ENCODE data around the gene FAM111A.
"Not testable (repeated sequence)": the region's sequence is repeated elsewhere in the genome, so short reads cannot be mapped to it uniquely, and the experiment has no call there.

The FAM111A gene

DNA sequence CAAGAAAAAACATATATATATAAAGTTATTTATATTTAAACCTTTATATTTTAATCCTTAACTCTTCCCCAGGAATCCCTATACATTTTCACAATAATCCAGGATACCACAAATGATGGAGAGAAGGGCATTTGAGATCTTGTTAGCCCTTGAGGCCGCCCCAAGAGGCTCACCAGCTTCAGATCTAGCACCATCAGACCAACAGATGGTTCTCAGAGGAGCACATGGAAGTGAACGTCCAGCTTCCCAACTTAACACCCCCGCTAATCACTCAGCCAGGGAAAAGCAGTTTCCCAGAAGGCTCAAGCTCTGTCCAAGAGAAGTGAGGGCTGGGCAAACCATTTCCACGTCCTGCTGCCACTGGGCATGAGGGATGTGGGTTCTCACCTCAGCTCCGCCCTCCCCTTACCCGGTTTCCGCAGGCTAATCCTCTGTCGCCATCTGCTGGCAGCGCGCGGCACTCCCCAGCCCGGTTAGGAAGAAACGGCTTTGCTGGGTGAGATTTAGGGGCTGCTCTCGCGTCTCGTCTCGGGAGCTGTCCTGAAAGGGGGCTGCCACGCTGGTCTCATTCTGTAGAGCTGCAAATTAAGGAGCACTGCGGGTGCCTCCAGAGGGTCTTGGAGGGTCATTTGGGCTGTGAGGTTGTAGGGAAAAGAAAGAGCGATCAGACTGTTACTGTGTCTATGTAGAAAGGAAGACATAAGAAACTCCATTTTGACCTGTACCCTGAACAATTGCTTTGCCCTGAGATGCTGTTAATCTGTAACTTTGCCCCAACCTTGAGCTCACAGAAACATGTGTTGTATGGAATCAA lies 6.8 kb upstream of the FAM111A start:
- peaks cover 23% of the 10 kb centered on the region for H3K36me3 Mint-ChIP-seq
- peak overlapping the region; percentile 68 for H3K27ac Mint-ChIP-seq
- peaks cover 6% of the 10 kb centered on the region for H3K4me1 Mint-ChIP-seq (ENCODE audit: low read depth)
- H3K4me3 Mint-ChIP-seq, result peak overlapping the region; percentile 50
- H3K9me3 Mint-ChIP-seq (ENCODE audit: low read depth), result no peaks in the 10 kb centered on the region
- no peaks in the 10 kb centered on the region for H3K27me3 Mint-ChIP-seq

DNA sequence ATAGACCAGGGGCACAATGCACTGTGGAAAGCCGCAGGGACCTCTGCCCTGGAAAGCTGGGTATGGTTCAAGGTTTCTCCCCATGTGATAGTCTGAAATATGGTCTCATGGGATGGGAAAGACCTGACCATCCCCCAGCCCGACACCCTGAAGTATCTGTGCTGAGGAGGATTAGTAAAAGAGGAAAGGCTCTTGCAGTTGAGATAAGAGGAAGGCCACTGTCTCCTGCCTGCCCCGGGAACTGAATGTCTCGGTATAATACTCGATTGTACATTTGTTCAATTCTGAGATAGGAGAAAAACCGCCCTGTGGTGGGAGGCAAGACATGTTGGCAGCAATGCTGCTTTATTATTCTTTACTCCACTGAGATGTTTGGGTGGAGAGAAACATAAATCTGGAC lies 6.1 kb upstream of the FAM111A start:
- not testable (repeated sequence) for H3K9me3 Mint-ChIP-seq (ENCODE audit: low read depth); H3K4me3 Mint-ChIP-seq; H3K27ac Mint-ChIP-seq; H3K27me3 Mint-ChIP-seq
- H3K4me1 Mint-ChIP-seq (ENCODE audit: low read depth), result peaks cover 13% of the 10 kb centered on the region
- H3K36me3 Mint-ChIP-seq, result peaks cover 19% of the 10 kb centered on the region

DNA sequence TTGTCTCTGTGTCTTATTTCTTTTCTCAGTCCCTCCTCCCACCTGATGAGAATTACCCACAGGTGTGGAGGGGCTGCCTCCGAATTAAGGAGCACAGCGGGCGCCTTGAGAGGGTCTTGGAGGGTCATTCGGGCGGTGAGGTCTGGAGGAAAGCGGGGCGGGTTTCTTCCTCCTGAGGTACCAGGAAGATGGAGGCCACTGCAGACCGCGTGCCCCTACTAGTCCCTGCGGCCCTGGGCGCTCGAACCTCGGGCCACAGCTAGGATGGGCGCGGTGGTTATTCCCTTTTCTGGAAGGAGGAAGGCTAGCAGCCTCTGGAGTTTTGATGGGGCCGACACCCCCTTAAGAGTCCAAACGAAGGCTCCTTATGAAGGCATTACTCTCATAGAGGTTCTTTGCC lies 5.5 kb upstream of the FAM111A start:
- Mint-ChIP-seq H3K27me3 (no peaks in the 10 kb centered on the region), H3K27ac (no peak overlapping the region), H3K9me3 (ENCODE audit: low read depth) (no peaks in the 10 kb centered on the region), H3K4me1 (ENCODE audit: low read depth) (peaks cover 20% of the 10 kb centered on the region), H3K36me3 (peaks cover 17% of the 10 kb centered on the region), H3K4me3 (no peak overlapping the region)

DNA sequence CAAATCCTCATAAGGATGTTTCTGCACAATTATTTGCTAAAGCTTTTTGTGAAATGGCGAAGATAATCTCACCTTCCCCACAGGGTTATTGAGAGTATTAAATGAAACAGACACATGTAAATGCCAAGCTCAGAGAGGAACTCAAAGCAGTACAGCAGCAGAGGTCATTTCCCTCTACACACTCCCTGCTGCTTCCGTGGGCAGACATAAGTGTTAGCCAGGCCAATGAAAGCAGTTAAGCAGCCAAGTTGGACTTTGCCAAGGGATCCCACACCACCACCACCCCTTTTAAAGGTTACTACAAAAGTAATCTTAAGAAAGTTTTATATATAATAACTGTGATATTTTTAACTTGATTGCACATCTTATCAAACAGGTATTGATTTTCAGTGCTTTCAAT lies 4.0 kb upstream of the FAM111A start:
- H3K4me1 Mint-ChIP-seq (ENCODE audit: low read depth), result peaks cover 34% of the 10 kb centered on the region
- no peak overlapping the region for H3K4me3 Mint-ChIP-seq
- no peaks in the 10 kb centered on the region for H3K27me3 Mint-ChIP-seq
- no peak overlapping the region for H3K27ac Mint-ChIP-seq
- no peaks in the 10 kb centered on the region for H3K9me3 Mint-ChIP-seq (ENCODE audit: low read depth)
- peaks cover 7% of the 10 kb centered on the region for H3K36me3 Mint-ChIP-seq

DNA sequence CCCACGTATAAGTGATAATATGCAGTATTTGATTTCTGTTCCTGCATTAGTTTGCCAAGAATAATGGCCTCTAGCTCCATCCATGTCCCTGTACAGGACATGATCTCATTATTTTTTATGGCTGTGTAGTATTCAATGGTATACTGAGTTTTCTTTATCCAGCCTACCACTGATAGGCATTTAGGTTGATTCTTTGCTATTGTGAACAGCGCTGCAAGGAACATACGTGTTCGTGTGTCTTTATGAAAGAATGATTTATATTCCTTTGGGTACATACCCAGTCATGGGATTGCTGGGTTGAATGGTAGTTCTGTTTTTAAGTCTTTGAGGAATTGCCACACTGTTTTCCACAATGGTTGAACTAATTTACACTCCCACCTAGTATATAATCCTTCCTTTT lies 1.5 kb upstream of the FAM111A start:
- no peaks in the 10 kb centered on the region for H3K27me3 Mint-ChIP-seq
- H3K36me3 Mint-ChIP-seq, result no peaks in the 10 kb centered on the region
- peak overlapping the region; percentile 97 for H3K4me3 Mint-ChIP-seq
- H3K4me1 Mint-ChIP-seq (ENCODE audit: low read depth), result peaks cover 48% of the 10 kb centered on the region
- H3K27ac Mint-ChIP-seq, result peak overlapping the region; percentile 28
- no peaks in the 10 kb centered on the region for H3K9me3 Mint-ChIP-seq (ENCODE audit: low read depth)

DNA sequence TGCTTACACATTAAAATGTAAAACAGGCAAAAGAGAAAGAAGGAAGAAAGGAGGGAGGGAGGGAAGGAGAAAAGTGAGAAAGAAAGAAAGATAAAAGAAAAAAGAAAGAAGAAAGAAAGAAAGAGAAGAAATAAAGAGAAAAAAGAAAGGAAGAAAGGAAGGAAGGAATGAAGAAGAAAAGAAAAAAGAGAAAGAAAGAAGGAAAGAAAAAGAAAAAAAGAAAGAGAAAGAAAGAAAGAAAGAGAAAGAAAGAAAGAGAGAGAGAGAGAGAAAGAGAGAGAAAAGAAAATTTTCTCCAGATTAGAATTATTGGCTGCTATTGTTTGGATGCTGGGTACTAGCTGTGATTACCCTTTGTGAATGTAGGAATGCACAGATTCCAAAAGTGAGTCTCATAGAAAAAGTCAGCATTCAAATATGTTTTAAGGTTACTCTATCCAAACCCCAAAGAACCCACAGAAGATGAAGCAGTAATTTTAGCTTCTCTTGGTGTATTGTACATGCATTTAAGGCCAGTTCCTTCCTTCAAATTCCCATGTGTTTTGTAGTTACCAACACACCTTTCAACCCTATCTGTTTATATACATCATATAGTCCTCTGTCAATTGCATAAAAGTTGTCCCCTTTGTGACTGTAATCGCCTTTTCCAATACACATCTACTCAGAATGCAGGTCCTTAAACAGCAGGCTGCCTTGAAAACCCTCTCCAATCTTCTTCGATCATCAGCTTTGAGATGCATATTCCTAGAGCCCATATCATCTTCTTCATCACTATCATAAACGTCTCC lies 789 bp upstream of the FAM111A start:
- H3K36me3 Mint-ChIP-seq, result no peaks in the 10 kb centered on the region
- peak overlapping the region; percentile 90 for H3K27ac Mint-ChIP-seq
- no peaks in the 10 kb centered on the region for H3K27me3 Mint-ChIP-seq
- peaks cover 48% of the 10 kb centered on the region for H3K4me1 Mint-ChIP-seq (ENCODE audit: low read depth)
- no peaks in the 10 kb centered on the region for H3K9me3 Mint-ChIP-seq (ENCODE audit: low read depth)
- peak overlapping the region; percentile 97 for H3K4me3 Mint-ChIP-seq

DNA sequence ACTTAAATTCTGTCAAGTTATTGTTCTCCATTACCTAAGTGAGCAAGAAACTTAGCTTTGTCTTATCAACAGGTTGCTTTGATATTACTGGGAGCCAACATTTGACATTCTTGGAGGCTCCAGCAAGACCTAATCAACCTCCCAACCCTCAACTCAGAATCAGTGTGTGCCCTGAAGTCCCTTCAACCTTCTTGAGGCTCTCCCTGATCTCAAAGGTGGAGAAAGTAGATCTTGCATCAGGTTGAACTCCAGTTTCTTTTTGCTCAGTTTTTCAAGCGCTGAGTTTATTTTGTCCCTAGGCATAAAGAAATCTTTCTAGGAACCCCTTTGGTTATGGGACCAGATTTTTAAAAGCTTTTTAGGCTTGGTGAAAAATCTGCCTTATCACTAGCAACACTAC lies 1.4 kb downstream of the FAM111A start:
- Mint-ChIP-seq H3K9me3 (ENCODE audit: low read depth) (no peaks in the 10 kb centered on the region), H3K4me1 (ENCODE audit: low read depth) (peaks cover 49% of the 10 kb centered on the region), H3K36me3 (peaks cover 3% of the 10 kb centered on the region), H3K27me3 (no peaks in the 10 kb centered on the region), H3K27ac (peak overlapping the region; percentile 90), H3K4me3 (peak overlapping the region; percentile 97)

DNA sequence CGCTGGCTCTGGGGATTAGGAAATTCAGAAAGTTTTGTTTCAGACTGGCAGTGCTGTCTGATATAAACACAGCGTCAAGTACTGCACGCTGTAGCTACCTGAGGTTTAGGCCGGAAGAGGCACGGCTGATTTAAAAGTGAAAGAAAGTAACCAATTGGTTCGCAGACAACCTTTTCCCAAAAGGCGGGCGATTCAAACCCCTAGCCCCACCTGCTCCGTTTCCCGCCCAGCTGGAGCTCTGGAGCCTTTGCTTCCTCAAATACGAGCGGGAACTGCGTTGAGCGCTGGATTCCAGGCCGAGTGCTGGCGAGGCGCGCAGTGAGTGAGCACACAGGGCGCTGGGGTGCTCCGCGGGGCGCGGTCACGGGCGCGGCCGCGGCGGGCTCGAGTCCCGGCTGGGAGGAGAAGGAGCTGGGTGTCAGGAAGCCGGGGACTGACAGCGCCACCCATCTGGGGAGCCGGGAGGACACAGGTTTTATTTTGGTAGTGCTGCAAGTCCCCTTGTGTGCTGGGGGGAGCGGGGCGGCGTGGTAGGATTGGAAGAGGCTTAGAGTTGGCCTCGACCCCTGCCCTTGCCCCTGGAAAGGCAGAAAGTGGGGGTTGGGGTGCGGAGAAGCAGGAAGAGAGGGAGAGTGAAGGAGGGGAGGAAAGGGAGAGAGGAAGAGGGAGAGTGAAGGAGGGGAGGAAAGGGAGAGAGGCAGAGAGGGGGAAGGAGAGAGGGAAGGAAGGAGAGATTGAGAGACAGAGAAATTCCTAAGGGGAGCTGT lies 2.1 kb downstream of the FAM111A start:
- H3K27ac Mint-ChIP-seq, result peak overlapping the region; percentile 90
- peaks cover 49% of the 10 kb centered on the region for H3K4me1 Mint-ChIP-seq (ENCODE audit: low read depth)
- H3K4me3 Mint-ChIP-seq, result peak overlapping the region; percentile 97
- no peaks in the 10 kb centered on the region for H3K27me3 Mint-ChIP-seq
- H3K36me3 Mint-ChIP-seq, result peaks cover 4% of the 10 kb centered on the region
- H3K9me3 Mint-ChIP-seq (ENCODE audit: low read depth), result no peaks in the 10 kb centered on the region

DNA sequence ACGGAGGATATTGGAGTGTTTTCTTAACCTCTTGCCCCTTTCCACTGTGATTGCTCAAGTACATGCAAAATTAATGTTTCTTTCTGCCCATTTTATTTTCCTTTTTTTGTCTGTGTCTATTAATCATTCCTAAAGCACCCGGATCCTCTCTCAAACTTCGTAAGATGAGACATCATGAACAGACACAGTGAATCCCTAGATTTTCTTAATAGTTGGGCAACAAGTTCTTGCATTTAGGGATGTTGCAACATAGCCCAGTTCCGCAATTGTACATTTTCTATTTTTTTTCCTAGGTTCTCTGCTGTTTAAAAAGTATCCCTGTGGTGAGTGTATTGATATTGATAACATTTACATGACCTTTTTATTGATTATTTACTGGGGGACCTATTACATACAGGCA lies 2.9 kb downstream of the FAM111A start:
- Mint-ChIP-seq H3K27ac (no peak overlapping the region), H3K9me3 (ENCODE audit: low read depth) (no peaks in the 10 kb centered on the region), H3K36me3 (peaks cover 5% of the 10 kb centered on the region), H3K4me1 (ENCODE audit: low read depth) (peaks cover 49% of the 10 kb centered on the region), H3K4me3 (peak overlapping the region; percentile 97), H3K27me3 (no peaks in the 10 kb centered on the region)

DNA sequence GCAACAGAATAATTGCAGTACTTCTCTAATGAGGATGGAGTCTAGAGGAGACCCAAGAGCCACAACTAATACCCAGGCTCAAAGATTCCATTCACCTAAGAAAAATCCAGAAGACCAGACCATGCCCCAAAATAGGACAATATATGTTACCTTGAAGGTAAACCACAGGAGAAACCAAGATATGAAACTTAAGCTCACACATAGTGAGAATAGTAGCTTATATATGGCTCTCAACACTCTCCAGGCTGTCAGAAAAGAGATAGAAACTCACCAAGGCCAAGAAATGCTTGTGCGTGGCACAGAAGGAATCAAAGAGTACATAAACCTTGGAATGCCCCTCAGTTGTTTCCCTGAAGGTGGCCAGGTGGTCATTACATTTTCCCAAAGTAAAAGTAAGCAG lies 9.1 kb downstream of the FAM111A start:
- Mint-ChIP-seq H3K36me3 (peaks cover 11% of the 10 kb centered on the region), H3K4me1 (ENCODE audit: low read depth) (peaks cover 20% of the 10 kb centered on the region), H3K9me3 (ENCODE audit: low read depth) (no peaks in the 10 kb centered on the region), H3K27me3 (no peaks in the 10 kb centered on the region), H3K4me3 (no peak overlapping the region), H3K27ac (peak overlapping the region; percentile 93)

DNA sequence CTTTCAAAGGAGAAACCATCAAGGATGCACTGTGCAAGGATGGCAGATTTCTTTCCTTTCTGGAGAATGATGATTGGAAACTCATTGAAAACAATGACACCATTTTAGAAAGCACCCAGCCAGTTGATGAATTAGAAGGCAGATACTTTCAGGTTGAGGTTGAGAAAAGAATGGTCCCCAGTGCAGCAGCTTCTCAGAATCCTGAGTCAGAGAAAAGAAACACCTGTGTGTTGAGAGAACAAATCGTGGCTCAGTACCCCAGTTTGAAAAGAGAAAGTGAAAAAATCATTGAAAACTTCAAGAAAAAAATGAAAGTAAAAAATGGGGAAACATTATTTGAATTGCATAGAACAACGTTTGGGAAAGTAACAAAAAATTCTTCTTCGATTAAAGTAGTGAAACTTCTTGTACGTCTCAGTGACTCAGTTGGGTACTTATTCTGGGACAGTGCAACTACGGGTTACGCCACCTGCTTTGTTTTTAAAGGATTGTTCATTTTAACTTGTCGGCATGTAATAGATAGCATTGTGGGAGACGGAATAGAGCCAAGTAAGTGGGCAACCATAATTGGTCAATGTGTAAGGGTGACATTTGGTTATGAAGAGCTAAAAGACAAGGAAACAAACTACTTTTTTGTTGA lies 9.8 kb downstream of the FAM111A start:
- Mint-ChIP-seq H3K9me3 (ENCODE audit: low read depth) (no peaks in the 10 kb centered on the region), H3K36me3 (peaks cover 11% of the 10 kb centered on the region), H3K4me1 (ENCODE audit: low read depth) (peaks cover 19% of the 10 kb centered on the region), H3K4me3 (peak overlapping the region; percentile 53), H3K27me3 (no peaks in the 10 kb centered on the region), H3K27ac (peak overlapping the region; percentile 93)

DNA sequence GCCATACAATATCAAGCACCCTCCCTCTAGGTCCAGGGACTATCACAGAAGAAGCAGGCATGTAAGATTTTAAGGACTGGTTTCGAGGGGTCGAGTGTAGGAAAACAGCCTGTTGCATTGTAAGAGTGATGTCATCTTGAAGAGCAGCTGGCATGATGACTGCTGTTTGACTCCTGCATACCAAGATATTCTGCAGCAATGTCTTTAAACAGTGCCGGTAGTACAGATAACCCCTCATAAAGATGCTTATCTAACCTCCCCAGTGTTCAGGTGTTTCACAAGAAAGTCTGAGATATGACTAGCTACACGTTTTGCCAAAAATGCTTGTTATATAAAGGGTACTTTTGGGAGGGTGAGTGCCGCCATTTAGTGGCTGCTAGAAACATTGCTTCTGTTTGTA lies 12.0 kb downstream of the FAM111A start:
- no peak overlapping the region for H3K27ac Mint-ChIP-seq
- H3K27me3 Mint-ChIP-seq, result no peaks in the 10 kb centered on the region
- peaks cover 8% of the 10 kb centered on the region for H3K36me3 Mint-ChIP-seq
- no peak overlapping the region for H3K4me3 Mint-ChIP-seq
- H3K4me1 Mint-ChIP-seq (ENCODE audit: low read depth), result peaks cover 20% of the 10 kb centered on the region
- H3K9me3 Mint-ChIP-seq (ENCODE audit: low read depth), result no peaks in the 10 kb centered on the region

DNA sequence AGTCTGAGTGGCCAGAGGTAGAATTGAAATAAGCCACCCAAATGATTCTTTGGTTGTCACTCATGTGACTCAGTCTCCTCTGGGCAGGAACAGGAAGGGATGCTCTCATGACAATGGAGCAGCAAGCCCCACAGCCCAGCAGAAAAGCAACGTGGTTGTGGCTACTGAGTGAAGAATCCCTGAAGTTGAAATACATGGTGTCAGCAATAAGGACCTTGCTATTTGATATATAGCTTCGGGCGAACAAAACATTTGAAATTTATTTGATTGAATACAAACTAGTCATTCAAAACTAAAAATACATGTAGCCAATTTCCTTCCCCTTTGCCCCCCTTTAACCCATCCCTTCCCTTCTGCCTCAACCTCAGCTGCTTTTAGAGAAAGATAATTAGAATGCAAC lies 14.8 kb downstream of the FAM111A start:
- peaks cover 6% of the 10 kb centered on the region for H3K27me3 Mint-ChIP-seq
- H3K4me3 Mint-ChIP-seq, result no peak overlapping the region
- peaks cover 3% of the 10 kb centered on the region for H3K36me3 Mint-ChIP-seq
- H3K27ac Mint-ChIP-seq, result no peak overlapping the region
- peaks cover 10% of the 10 kb centered on the region for H3K4me1 Mint-ChIP-seq (ENCODE audit: low read depth)
- no peaks in the 10 kb centered on the region for H3K9me3 Mint-ChIP-seq (ENCODE audit: low read depth)

DNA sequence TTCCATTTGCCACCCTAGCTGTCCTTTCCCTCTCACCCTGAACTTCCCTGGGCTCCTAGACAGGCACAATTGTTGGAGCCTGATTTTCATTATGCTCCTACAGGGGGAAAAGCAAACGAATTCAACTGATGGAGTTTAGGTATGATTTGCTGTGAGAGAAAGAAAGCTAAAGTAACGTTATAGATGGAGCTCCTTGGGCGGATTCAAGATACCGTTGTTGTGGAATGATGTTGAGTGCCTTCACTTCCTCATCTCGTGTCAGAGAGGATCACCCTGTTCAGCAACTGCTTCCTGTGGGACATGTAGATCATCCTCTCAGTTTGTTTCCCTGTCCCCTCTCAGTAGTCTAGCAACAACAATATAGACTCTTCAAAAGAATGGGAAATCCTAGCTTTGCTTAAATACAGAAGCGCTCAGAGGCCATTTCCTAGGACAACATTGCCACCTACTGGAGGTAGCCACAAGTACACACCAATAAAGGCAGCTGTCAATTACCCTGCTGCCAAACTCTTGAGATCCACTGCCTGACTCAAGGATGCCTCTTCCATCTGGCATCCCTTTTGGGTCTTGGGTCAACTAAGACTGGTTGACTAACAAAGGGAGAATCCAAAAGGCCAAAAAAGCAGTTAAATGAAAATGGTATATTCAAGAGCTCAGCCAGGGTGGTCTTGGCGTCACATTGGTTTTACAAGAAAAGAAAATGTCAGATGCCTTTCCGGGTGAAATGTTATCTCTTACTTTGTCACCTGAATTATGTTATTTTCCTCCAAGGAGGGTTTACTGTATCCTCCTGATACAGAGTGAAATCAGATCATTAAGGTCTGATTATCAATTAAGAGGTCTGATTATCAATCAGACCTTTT lies 15.8 kb downstream of the FAM111A start:
- Mint-ChIP-seq H3K27ac (no peak overlapping the region), H3K4me3 (no peak overlapping the region), H3K4me1 (ENCODE audit: low read depth) (peaks cover 2% of the 10 kb centered on the region), H3K27me3 (peaks cover 6% of the 10 kb centered on the region), H3K36me3 (no peaks in the 10 kb centered on the region), H3K9me3 (ENCODE audit: low read depth) (no peaks in the 10 kb centered on the region)

All from activated naive CD8-positive, alpha-beta T cell (primary cell).